Spleen (tissue), 7 donors: Measurements from ENCODE around the gene FAM131C.

Source experiments
- POLR2AphosphoS5 ChIP-seq, 3 donors: sonication (generic); formaldehyde crosslinking; IDR thresholded peaks; one replicate each; pipeline ENCODE4 v1.5.1; 2017; ENCODE audit warnings: antibody characterized with exemption in 3 of 3
- TF ChIP-seq, protein P1 (sequence below), 11 experiments: fragments of 200-600 bp in 7 of 11; fragments of 450-650 bp in 4 of 11; sonication (generic) in 4 of 11; IDR thresholded peaks in 8 of 11; conservative IDR thresholded peaks in 3 of 11; 1 replicate in 7 of 11; 2 replicates in 4 of 11; pipeline versions ENCODE4 v1.4.0 to v1.8.0; 2016 to 2021; ENCODE audit warnings: antibody characterized with exemption in 11 of 11, inconsistent platforms in 4 of 11, mild to moderate bottlenecking in 1 of 11
- donor health status: DM: no; HTN: no; CAD: no; lungs with moderate emphysema.
- donor health status: DM: no; HTN: no; CAD: no.
- donor health status: DM: no; HTN: no; CAD: no.

DNA sequence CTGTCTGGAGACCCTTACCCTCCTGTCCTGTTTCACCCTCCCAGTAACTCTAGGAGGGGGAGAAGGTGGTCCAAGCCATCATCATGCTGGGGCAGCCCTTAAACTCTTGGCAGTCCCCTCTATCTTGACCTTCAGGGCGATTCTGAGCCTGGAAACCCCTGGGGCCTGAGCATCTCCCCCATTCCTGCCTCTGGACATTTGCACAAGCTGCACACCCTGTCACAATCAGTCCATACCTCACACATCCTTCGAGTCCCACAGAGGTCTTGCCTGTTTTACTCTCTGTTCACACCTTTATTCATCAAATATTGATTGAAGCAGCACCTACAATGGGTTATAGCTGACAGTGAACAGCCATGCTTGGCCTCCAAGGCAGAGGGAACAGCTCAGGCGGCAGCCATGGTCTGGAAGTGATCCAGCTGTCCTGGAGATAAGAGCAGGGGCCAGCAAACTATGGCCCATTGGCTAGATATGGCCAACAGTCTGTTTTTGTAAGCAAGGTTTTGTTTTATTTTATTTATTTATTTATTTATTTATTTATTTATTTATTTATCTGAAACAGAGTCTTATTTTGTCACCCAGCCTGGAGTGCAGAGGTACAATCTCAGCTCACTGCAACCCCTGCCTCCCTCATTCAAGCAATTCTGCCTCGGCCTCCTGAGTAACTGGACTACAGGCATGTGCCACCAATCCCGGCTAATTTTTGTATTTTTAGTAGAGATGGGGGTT is 7.1 kb upstream of the FAM131C start:
- no peak for TF ChIP-seq POLR2AphosphoS5 (IDR thresholded peaks at IDR 0.05)
- TF ChIP-seq, protein P1, sequence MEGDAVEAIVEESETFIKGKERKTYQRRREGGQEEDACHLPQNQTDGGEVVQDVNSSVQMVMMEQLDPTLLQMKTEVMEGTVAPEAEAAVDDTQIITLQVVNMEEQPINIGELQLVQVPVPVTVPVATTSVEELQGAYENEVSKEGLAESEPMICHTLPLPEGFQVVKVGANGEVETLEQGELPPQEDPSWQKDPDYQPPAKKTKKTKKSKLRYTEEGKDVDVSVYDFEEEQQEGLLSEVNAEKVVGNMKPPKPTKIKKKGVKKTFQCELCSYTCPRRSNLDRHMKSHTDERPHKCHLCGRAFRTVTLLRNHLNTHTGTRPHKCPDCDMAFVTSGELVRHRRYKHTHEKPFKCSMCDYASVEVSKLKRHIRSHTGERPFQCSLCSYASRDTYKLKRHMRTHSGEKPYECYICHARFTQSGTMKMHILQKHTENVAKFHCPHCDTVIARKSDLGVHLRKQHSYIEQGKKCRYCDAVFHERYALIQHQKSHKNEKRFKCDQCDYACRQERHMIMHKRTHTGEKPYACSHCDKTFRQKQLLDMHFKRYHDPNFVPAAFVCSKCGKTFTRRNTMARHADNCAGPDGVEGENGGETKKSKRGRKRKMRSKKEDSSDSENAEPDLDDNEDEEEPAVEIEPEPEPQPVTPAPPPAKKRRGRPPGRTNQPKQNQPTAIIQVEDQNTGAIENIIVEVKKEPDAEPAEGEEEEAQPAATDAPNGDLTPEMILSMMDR (IDR thresholded peaks at IDR 0.05 in 8 of 11, conservative IDR thresholded peaks at IDR 0.05 in 3 of 11), result no peak
